HEK293 (cell line): ENCODE data around the gene KRTAP12-1.

Source experiments
- CTCF ChIA-PET: fragments of 350-600 bp; formaldehyde crosslinking; extraction: SDS; loops from one replicate; lab custom pipeline; 2021; ENCODE audit warnings: antibody characterized with exemption; lab: Yijun Ruan, JAX
- POLR2A ChIA-PET: fragments of 300-600 bp; formaldehyde crosslinking; extraction: SDS; loops from one replicate; lab custom pipeline; 2020; ENCODE audit warnings: antibody characterized with exemption, inconsistent platforms; lab: Yijun Ruan, JAX
- H3K27ac ChIP-seq: fragments of 200-500 bp; sonication (Bioruptor generic); 2 replicates; pipeline ENCODE4 v1.5.1; 2014; ENCODE audit warnings: low read depth, low read length, control low read depth, inconsistent platforms; ENCODE audit errors: extremely low read depth
- H3K36me3 ChIP-seq, 2 experiments: fragments of 200-500 bp in 1 of 2; sonication (Bioruptor generic) in 1 of 2; 1 replicate in 1 of 2; 2 replicates in 1 of 2; pipeline ENCODE4 v1.5.1; 2014 to 2017; ENCODE audit warnings: inconsistent platforms in 2 of 2, low read length in 2 of 2; ENCODE audit not compliant: control insufficient read depth in 2 of 2, insufficient read depth in 1 of 2
- H3K4me1 ChIP-seq: fragments of 200-500 bp; sonication (Bioruptor generic); 2 replicates; pipeline ENCODE4 v1.5.1; 2014; ENCODE audit warnings: mild to moderate bottlenecking, low read length, inconsistent platforms; ENCODE audit not compliant: control insufficient read depth, insufficient read depth
- H3K4me3 ChIP-seq: 2 replicates; pipeline ENCODE4 v1.5.1; 2011; ENCODE audit warnings: low read depth, mild to moderate bottlenecking, control low read depth, low read length, moderate library complexity
- H3K9me3 ChIP-seq: fragments of 200-500 bp; sonication (Bioruptor generic); 2 replicates; pipeline ENCODE4 v1.5.1; 2014; ENCODE audit warnings: low read depth, low read length, inconsistent platforms; ENCODE audit not compliant: control insufficient read depth, insufficient read depth
- BCL6B ChIP-seq: fragments of 450-650 bp; formaldehyde crosslinking; IDR thresholded peaks from 2 replicates; pipeline ENCODE4 v1.5.1; 2017; ENCODE audit warnings: missing biosample characterization, missing genetic modification characterization
- GLI4 ChIP-seq: fragments of 450-650 bp; formaldehyde crosslinking; IDR thresholded peaks from 2 replicates; pipeline ENCODE4 v1.5.1; 2016; ENCODE audit warnings: missing biosample characterization, missing genetic modification characterization
- GLIS2 ChIP-seq: fragments of 450-650 bp; formaldehyde crosslinking; IDR thresholded peaks from 2 replicates; pipeline ENCODE4 v1.5.1; 2016; ENCODE audit warnings: missing biosample characterization, missing genetic modification characterization
- OVOL3 ChIP-seq: fragments of 450-650 bp; formaldehyde crosslinking; IDR thresholded peaks from 2 replicates; pipeline ENCODE4 v1.5.1; 2016; ENCODE audit warnings: missing biosample characterization, missing genetic modification characterization
- PRDM2 ChIP-seq: fragments of 450-650 bp; formaldehyde crosslinking; IDR thresholded peaks from 2 replicates; pipeline ENCODE4 v1.5.1; 2016; ENCODE audit warnings: missing biosample characterization, missing genetic modification characterization, borderline replicate concordance
- REPIN1 ChIP-seq: fragments of 450-650 bp; formaldehyde crosslinking; IDR thresholded peaks from 2 replicates; pipeline ENCODE4 v1.5.1; 2017; ENCODE audit warnings: missing biosample characterization, missing genetic modification characterization, low read depth
- ZBTB17 ChIP-seq: fragments of 450-650 bp; formaldehyde crosslinking; IDR thresholded peaks from 2 replicates; pipeline ENCODE4 v1.5.1; 2016; ENCODE audit warnings: missing biosample characterization, missing genetic modification characterization
- ZNF132 ChIP-seq: fragments of 450-650 bp; formaldehyde crosslinking; IDR thresholded peaks from 2 replicates; pipeline ENCODE4 v1.5.1; 2017; ENCODE audit warnings: missing biosample characterization, missing genetic modification characterization, borderline replicate concordance
- ZNF175 ChIP-seq: fragments of 450-650 bp; formaldehyde crosslinking; IDR thresholded peaks from 2 replicates; pipeline ENCODE4 v1.5.1; 2016; ENCODE audit warnings: missing biosample characterization, missing genetic modification characterization
- ZNF184 ChIP-seq: fragments of 450-650 bp; IDR thresholded peaks from 2 replicates; pipeline ENCODE4 v1.5.1; 2018; ENCODE audit warnings: missing biosample characterization, mild to moderate bottlenecking, missing genetic modification characterization
- ZNF280D ChIP-seq: fragments of 450-650 bp; formaldehyde crosslinking; IDR thresholded peaks from 2 replicates; pipeline ENCODE4 v1.5.1; 2016; ENCODE audit warnings: missing biosample characterization, missing genetic modification characterization
- ZNF350 ChIP-seq: fragments of 450-650 bp; formaldehyde crosslinking; IDR thresholded peaks from 2 replicates; pipeline ENCODE4 v1.5.0; 2017; ENCODE audit warnings: missing biosample characterization, mild to moderate bottlenecking, missing genetic modification characterization
- ZNF404 ChIP-seq: fragments of 450-650 bp; formaldehyde crosslinking; IDR thresholded peaks from 2 replicates; pipeline ENCODE4 v1.5.1; 2017; ENCODE audit warnings: missing biosample characterization, missing genetic modification characterization
- ZNF416 ChIP-seq: fragments of 450-650 bp; formaldehyde crosslinking; IDR thresholded peaks from 2 replicates; pipeline ENCODE4 v1.5.1; 2016; ENCODE audit warnings: missing biosample characterization, missing genetic modification characterization
- ZNF529 ChIP-seq: fragments of 450-650 bp; formaldehyde crosslinking; IDR thresholded peaks from 2 replicates; pipeline ENCODE4 v1.5.1; 2017; ENCODE audit warnings: missing genetic modification characterization, missing biosample characterization; ENCODE audit not compliant: insufficient replicate concordance
- ZNF530 ChIP-seq: fragments of 450-650 bp; formaldehyde crosslinking; IDR thresholded peaks from 2 replicates; pipeline ENCODE4 v1.5.1; 2016; ENCODE audit warnings: low read depth, missing biosample characterization, missing genetic modification characterization
- ZNF555 ChIP-seq: fragments of 450-650 bp; formaldehyde crosslinking; conservative IDR thresholded peaks from 2 replicates; pipeline ENCODE4 v1.5.1; 2017; ENCODE audit warnings: missing biosample characterization, mild to moderate bottlenecking, missing genetic modification characterization, inconsistent platforms
- ZNF600 ChIP-seq: fragments of 450-650 bp; formaldehyde crosslinking; IDR thresholded peaks from 2 replicates; pipeline ENCODE4 v1.5.1; 2016; ENCODE audit warnings: missing biosample characterization, missing genetic modification characterization
- ZNF624 ChIP-seq: fragments of 450-650 bp; formaldehyde crosslinking; IDR thresholded peaks from 2 replicates; pipeline ENCODE4 v1.5.1; 2017; ENCODE audit warnings: missing biosample characterization, missing genetic modification characterization
- ZNF670 ChIP-seq: fragments of 450-650 bp; formaldehyde crosslinking; IDR thresholded peaks from 2 replicates; pipeline ENCODE4 v1.5.1; 2016; ENCODE audit warnings: missing biosample characterization, missing genetic modification characterization, low read depth
- ZSCAN16 ChIP-seq: fragments of 450-650 bp; formaldehyde crosslinking; IDR thresholded peaks from 2 replicates; pipeline ENCODE4 v1.5.1; 2016; ENCODE audit warnings: missing biosample characterization, missing genetic modification characterization
- ZXDB ChIP-seq: fragments of 450-650 bp; formaldehyde crosslinking; IDR thresholded peaks from 2 replicates; pipeline ENCODE4 v1.5.1; 2016; ENCODE audit warnings: missing biosample characterization, missing genetic modification characterization
- TF ChIP-seq, protein P1 (sequence below): fragments of 450-650 bp; formaldehyde crosslinking; IDR thresholded peaks from 2 replicates; pipeline ENCODE4; 2016; ENCODE audit warnings: missing biosample characterization, missing genetic modification characterization

Gene KRTAP12-1

DNA sequence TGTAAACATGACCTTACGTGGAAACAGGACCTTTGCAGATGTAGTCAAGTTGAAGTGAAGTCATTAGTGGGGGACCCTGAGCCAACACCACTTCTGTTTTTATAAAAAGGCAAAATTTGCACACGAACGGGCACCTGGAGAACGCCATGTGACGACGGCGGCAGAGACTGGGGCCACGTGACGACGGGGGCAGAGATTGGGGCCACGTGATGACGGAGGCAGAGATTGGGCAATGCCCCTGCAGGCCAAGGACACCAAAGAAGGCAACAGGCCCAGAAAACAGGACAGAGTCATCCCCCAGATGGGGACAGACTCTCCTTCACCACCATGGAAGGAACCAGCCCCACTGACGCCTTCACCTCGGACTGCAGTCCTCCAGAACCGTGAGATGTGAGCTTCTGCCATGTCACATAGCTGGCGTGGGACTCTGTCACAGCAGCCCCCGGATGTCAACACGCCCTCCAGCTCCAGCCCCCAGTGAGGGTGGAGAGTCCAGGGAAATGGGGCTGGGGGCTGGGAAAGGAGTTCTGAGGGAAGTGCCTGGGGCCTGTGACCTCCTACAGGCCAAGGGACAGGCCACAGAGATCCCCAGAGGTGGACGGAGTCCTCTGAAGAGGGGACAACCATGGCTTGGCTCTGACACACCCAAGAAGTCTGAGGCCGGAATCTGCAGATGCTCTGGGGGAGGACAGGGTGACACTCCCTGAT is 31.5 kb downstream of the KRTAP12-1 start:
- ChIA-PET POLR2A (no interaction called here), CTCF (no interaction called here)
- Histone ChIP-seq H3K4me3 (no peak overlapping the region), H3K4me1 (no peaks in the 10 kb centered on the region), H3K36me3 (no peaks in the 10 kb centered on the region), H3K9me3 (no peaks in the 10 kb centered on the region), H3K27ac (no peak overlapping the region)
- TF ChIP-seq ZNF280D (tag by site-specific recombination) (no peak), BCL6B (no peak), ZNF600 (tag by site-specific recombination) (no peak), REPIN1 (no peak), ZXDB (tag by site-specific recombination) (no peak), ZNF132 (tag by site-specific recombination) (no peak), ZNF184 (tag by site-specific recombination) (no peak), ZNF350 (tag by site-specific recombination) (no peak), ZNF529 (tag by site-specific recombination) (no peak), ZNF670 (tag by site-specific recombination) (no peak), ZNF404 (tag by site-specific recombination) (no peak), ZNF624 (tag by site-specific recombination) (no peak), ZBTB17 (tag by site-specific recombination) (no peak), ZNF530 (tag by site-specific recombination) (no peak), ZNF555 (no peak), ZSCAN16 (tag by site-specific recombination) (no peak), ZNF416 (tag by site-specific recombination) (no peak), ZNF175 (tag by site-specific recombination) (no peak), GLI4 (tag by site-specific recombination) (no peak)
- TF ChIP-seq, protein P1, sequence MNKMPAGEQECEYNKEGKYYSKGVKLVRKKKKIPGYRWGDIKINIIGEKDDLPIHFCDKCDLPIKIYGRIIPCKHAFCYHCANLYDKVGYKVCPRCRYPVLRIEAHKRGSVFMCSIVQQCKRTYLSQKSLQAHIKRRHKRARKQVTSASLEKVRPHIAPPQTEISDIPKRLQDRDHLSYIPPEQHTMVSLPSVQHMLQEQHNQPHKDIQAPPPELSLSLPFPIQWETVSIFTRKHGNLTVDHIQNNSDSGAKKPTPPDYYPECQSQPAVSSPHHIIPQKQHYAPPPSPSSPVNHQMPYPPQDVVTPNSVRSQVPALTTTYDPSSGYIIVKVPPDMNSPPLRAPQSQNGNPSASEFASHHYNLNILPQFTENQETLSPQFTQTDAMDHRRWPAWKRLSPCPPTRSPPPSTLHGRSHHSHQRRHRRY (tag by site-specific recombination): no peak

DNA sequence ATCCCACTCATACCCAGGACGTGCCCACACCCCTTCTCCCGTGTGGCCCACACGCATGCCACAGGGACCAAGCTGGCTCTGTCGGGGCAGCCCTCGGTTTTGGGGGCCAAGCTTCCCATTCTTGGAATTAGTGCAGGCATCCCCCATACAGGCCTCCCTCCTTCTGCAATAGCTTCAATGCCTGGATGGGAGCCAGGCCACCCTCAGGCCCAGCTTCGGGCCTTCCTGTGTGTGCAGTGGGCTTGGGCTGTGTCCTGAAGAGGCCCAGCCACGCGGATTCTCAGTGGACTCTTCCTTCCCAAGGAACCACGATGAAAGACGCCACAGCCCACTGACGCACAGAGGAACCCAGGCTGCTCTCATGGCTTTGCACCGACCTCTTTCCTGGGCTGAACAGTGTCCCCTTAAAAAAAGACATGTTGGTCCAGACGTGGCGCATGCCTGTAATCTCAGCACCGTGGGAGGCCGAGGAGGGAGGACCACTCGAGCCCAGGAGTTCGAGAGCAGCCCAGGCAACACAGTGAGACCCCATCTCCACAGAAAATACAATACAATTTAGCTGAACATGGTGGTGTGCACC is 32.4 kb downstream of the KRTAP12-1 start:
- no peak overlapping the region for H3K27ac ChIP-seq
- H3K9me3 ChIP-seq: no peaks in the 10 kb centered on the region
- CTCF ChIA-PET: no interaction called here
- POLR2A ChIA-PET: no interaction called here
- H3K4me3 ChIP-seq: no peak overlapping the region
- H3K4me1 ChIP-seq: no peaks in the 10 kb centered on the region
- no peaks in the 10 kb centered on the region for H3K36me3 ChIP-seq
- TF ChIP-seq OVOL3 (tag by site-specific recombination): no peak
- no peak for TF ChIP-seq PRDM2 (tag by site-specific recombination)
- no peak for TF ChIP-seq GLIS2 (tag by site-specific recombination)
- TF ChIP-seq, all 188 proteins: peak for 0
